HL-60 (cell line): ENCODE data around the gene PRRC2B.

Source experiments
- CTCF ChIP-seq: IDR thresholded peaks from one replicate; pipeline ENCODE4 v1.5.1; 2011; ENCODE audit warnings: low read length, control low read depth, inconsistent platforms; ENCODE audit not compliant: insufficient read depth
- POLR2AphosphoS5 ChIP-seq: IDR thresholded peaks from 2 replicates; pipeline ENCODE4 v1.6.1; 2012; ENCODE audit warnings: low read depth
- REST ChIP-seq: IDR thresholded peaks from 2 replicates; pipeline ENCODE4 v1.6.1; 2012; ENCODE audit warnings: low read depth; ENCODE audit not compliant: insufficient replicate concordance

- TF ChIP-seq POLR2AphosphoS5 (peak; percentile 64; the same call in 1 of the 2 replicates), REST (no peak), CTCF (no peak)
Measured at GRCh38 chr9:131393622-131394463, at the start of gene PRRC2B.
